Stomach (tissue), 4 donors: ENCODE measurements around the gene NPIPA1.
"Not testable (repeated sequence)": the region's sequence is repeated elsewhere in the genome, so short reads cannot be mapped to it uniquely, and the experiment has no call there.

Source experiments
- CTCF ChIP-seq, 7 experiments: fragments of 450-650 bp in 4 of 7; fragments of 200-600 bp in 3 of 7; sonication (generic) in 3 of 7; IDR thresholded peaks; one replicate each; pipeline ENCODE4 v1.5.1; 2016 to 2019; ENCODE audit warnings: antibody characterized with exemption in 7 of 7, control low read depth in 2 of 7, mild to moderate bottlenecking in 1 of 7
- EP300 ChIP-seq: sonication (generic); formaldehyde crosslinking; IDR thresholded peaks from one replicate; pipeline ENCODE4 v1.6.1; 2017; ENCODE audit warnings: antibody characterized with exemption
- POLR2A ChIP-seq, 4 donors: fragments of 450-650 bp; IDR thresholded peaks; one replicate each; pipeline ENCODE4 v1.6.1; 2016; ENCODE audit warnings: antibody characterized with exemption in 4 of 4, control low read depth in 2 of 4, mild to moderate bottlenecking in 1 of 4, moderate library complexity in 1 of 4
- POLR2AphosphoS5 ChIP-seq, 3 donors: sonication (generic); formaldehyde crosslinking; IDR thresholded peaks; one replicate each; pipeline ENCODE4 v1.6.1; 2016; ENCODE audit warnings: antibody characterized with exemption in 3 of 3

DNA sequence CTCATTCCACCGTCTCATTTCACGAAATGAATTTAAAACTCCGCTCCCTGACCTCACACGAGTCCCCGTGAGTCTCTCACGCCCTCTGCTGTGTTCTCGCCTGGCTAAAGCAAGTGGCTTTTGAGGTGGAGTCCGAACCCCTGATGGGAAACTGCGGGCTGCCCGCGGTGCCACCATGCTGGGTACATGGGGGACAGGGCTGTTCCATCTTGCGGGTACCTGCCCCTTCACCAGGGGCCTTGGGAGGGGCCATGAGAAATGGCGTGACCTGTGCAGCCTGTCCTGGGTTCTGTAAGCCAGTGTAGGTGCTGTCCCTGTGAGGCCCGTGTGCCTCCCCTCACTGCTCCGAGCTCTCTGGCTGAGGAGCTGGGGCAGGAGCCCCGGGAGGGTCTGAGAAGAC is 14.3 kb upstream of the NPIPA1 start:
- TF ChIP-seq CTCF (IDR thresholded peaks at IDR 0.05); POLR2A (IDR thresholded peaks at IDR 0.05); EP300; POLR2AphosphoS5 (IDR thresholded peaks at IDR 0.05): not testable (repeated sequence)
